Endodermal cell (in vitro differentiated cells): ENCODE data around the gene GRK4. TPM values are rescaled to one million over a fixed set of nuclear protein-coding genes. Genes with fewer than 3 reads are reported as not detected.
"Not testable (repeated sequence)": the region's sequence is repeated elsewhere in the genome, so short reads cannot be mapped to it uniquely, and the experiment has no call there.

Experiments used
- DNase-seq: peaks from one replicate; pipeline ENCODE4 v3.0.0-alpha.2; 2017
- H3K27ac ChIP-seq: 2 replicates; pipeline ENCODE4 v1.5.1; 2013; ENCODE audit warnings: mild to moderate bottlenecking, low read depth, low read length, moderate library complexity
- H3K27me3 ChIP-seq: 2 replicates; pipeline ENCODE4 v1.6.1; 2013; ENCODE audit warnings: mild to moderate bottlenecking, low read length, moderate library complexity; ENCODE audit not compliant: insufficient read depth, control insufficient read depth, poor library complexity, severe bottlenecking
- H3K36me3 ChIP-seq: 2 replicates; pipeline ENCODE4 v1.7.0; 2013; ENCODE audit warnings: mild to moderate bottlenecking, low read length, moderate library complexity; ENCODE audit not compliant: control insufficient read depth, insufficient read depth
- H3K4me1 ChIP-seq: one replicate; pipeline ENCODE4 v1.7.0; 2013; ENCODE audit warnings: low read length; ENCODE audit not compliant: control insufficient read depth, insufficient read depth
- H3K4me3 ChIP-seq: 2 replicates; pipeline ENCODE4 v1.5.1; 2013; ENCODE audit warnings: mild to moderate bottlenecking, low read length, moderate library complexity
- H3K9ac ChIP-seq: 2 replicates; pipeline ENCODE4 v1.6.1; 2013; ENCODE audit warnings: mild to moderate bottlenecking, low read length, moderate library complexity; ENCODE audit not compliant: poor library complexity, severe bottlenecking; ENCODE audit errors: extremely low read depth
- H3K9me3 ChIP-seq: 2 replicates; pipeline ENCODE4 v1.6.1; 2013; ENCODE audit warnings: mild to moderate bottlenecking, low read length, moderate library complexity; ENCODE audit not compliant: control insufficient read depth
- H3K27ac Mint-ChIP-seq: 2 replicates; pipeline ENCODE4 v1.8.0; 2020; ENCODE audit warnings: mixed read lengths
- H3K27me3 Mint-ChIP-seq: 2 replicates; pipeline ENCODE4 v1.8.0; 2021; ENCODE audit warnings: mild to moderate bottlenecking, mixed read lengths; ENCODE audit not compliant: insufficient read depth
- H3K36me3 Mint-ChIP-seq: 2 replicates; pipeline ENCODE4 v1.8.0; 2020; ENCODE audit warnings: low read depth, mixed read lengths
- H3K4me1 Mint-ChIP-seq: 2 replicates; pipeline ENCODE4 v1.8.0; 2020; ENCODE audit warnings: mixed read lengths
- H3K4me3 Mint-ChIP-seq: 2 replicates; pipeline ENCODE4 v1.8.0; 2020; ENCODE audit warnings: mild to moderate bottlenecking, moderate library complexity, mixed read lengths
- H3K9me3 Mint-ChIP-seq: 2 replicates; pipeline ENCODE4 v1.8.0; 2020; ENCODE audit warnings: mild to moderate bottlenecking, mixed read lengths
- WGBS, 2 experiments: methylation state at CpG; one replicate each; pipeline versions ENCODE4 v1.1.5 to v1.1.7; 2013; ENCODE audit warnings: missing lambda C conversion rate in 2 of 2, mixed read lengths in 1 of 2; ENCODE audit not compliant: insufficient coverage in 1 of 2, insufficient read length in 1 of 2; 5-methylcytosine and 5-hydroxymethylcytosine counted together
- total RNA-seq, 2 donors: library from RNA; stranded (reverse); fragmentation: NEBNext Ultra II Directional in 1 of 2; extraction: Animal tissue kit (Norgen Biotek cat#: 25700) in 1 of 2; gene quantifications; 2 replicates in 1 of 2; 3 replicates in 1 of 2; pipeline ENCODE4 v1.2.1, GENCODE V29; 2021
- TF ChIP-seq, protein P1 (sequence below): fragments of 200-600 bp; sonication (generic); conservative IDR thresholded peaks from 2 replicates; pipeline ENCODE4 v1.5.0; 2021; ENCODE audit warnings: antibody characterized with exemption, mild to moderate bottlenecking

Gene GRK4
- total RNA-seq, 2 donors from 2014 or later, result 2.8 to 4.2 TPM

- peaks cover 54% of the 10 kb centered on the region for H3K36me3 Mint-ChIP-seq
- H3K4me3 Mint-ChIP-seq, result no peak overlapping the region
- Histone ChIP-seq H3K4me3 (no peak overlapping the region), H3K27me3 (no peaks in the 10 kb centered on the region), H3K27ac (no peak overlapping the region), H3K9ac (no peak overlapping the region), H3K9me3 (no peaks in the 10 kb centered on the region), H3K4me1 (peaks cover 18% of the 10 kb centered on the region), H3K36me3 (peaks cover 52% of the 10 kb centered on the region)
- TF ChIP-seq, protein P1, sequence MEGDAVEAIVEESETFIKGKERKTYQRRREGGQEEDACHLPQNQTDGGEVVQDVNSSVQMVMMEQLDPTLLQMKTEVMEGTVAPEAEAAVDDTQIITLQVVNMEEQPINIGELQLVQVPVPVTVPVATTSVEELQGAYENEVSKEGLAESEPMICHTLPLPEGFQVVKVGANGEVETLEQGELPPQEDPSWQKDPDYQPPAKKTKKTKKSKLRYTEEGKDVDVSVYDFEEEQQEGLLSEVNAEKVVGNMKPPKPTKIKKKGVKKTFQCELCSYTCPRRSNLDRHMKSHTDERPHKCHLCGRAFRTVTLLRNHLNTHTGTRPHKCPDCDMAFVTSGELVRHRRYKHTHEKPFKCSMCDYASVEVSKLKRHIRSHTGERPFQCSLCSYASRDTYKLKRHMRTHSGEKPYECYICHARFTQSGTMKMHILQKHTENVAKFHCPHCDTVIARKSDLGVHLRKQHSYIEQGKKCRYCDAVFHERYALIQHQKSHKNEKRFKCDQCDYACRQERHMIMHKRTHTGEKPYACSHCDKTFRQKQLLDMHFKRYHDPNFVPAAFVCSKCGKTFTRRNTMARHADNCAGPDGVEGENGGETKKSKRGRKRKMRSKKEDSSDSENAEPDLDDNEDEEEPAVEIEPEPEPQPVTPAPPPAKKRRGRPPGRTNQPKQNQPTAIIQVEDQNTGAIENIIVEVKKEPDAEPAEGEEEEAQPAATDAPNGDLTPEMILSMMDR, result no peak
- H3K9me3 Mint-ChIP-seq, result no peaks in the 10 kb centered on the region
- H3K4me1 Mint-ChIP-seq, result peaks cover 26% of the 10 kb centered on the region
- WGBS, 2 experiments, result 90 to 91% methylated on average over 2 to 11 of the region's 12 CpGs
- no peaks in the 10 kb centered on the region for H3K27me3 Mint-ChIP-seq
- no peak overlapping the region for H3K27ac Mint-ChIP-seq
- DNase-seq, result no peak
Observed at GRCh38 chr4:2937986-2938385, 25.4 kb upstream of the GRK4 start.

DNA sequence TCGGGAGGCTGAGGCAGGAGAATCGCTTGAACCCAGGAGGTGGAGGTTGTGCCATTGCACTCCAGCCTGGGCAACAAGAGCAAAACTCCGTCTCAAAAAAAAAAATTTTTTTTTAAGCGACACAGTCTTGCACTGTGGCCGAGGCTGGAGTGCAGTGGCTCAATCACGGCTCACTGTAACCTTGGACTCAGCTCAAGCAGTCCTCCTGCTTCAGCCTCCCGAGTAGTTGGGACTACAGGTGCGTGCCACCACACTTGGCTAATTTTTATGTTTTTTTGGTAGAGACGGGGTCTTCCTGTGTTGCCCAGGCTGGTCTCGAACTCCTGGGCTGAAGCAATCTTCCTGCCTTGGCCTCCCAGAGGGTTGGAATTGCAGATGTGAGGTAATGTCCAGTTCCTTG, 25.0 kb upstream of the GRK4 start:
- not testable (repeated sequence) for H3K27ac Mint-ChIP-seq, H3K9me3 ChIP-seq, H3K27me3 ChIP-seq, H3K4me3 Mint-ChIP-seq, H3K9ac ChIP-seq, H3K4me3 ChIP-seq, H3K27ac ChIP-seq, H3K9me3 Mint-ChIP-seq, H3K27me3 Mint-ChIP-seq
- 94 to 96% methylated on average over 9 to 10 of the region's 10 CpGs for WGBS, 2 experiments
- DNase-seq, result peak; percentile 32
- peaks cover 23% of the 10 kb centered on the region for H3K4me1 Mint-ChIP-seq
- Histone ChIP-seq H3K36me3 (peaks cover 55% of the 10 kb centered on the region), H3K4me1 (peaks cover 18% of the 10 kb centered on the region)
- H3K36me3 Mint-ChIP-seq, result peaks cover 58% of the 10 kb centered on the region

GRCh38 chr4:2938906-2939305, 24.5 kb upstream of the GRK4 start:
- Histone ChIP-seq H3K36me3 (peaks cover 60% of the 10 kb centered on the region), H3K27ac (no peak overlapping the region)
- no peak overlapping the region for H3K4me3 Mint-ChIP-seq

More at GRCh38 chr4:2938906-2939305, 24.5 kb upstream of the GRK4 start:
- no peak for DNase-seq
- TF ChIP-seq, protein P1, result no peak
- 96% methylated on average over 13 to 14 of the region's 14 CpGs for WGBS, 2 experiments
- H3K4me1 Mint-ChIP-seq, result peaks cover 23% of the 10 kb centered on the region
- H3K4me3 ChIP-seq, result no peak overlapping the region
- peaks cover 18% of the 10 kb centered on the region for H3K4me1 ChIP-seq
- H3K9me3 Mint-ChIP-seq, result no peaks in the 10 kb centered on the region
- peaks cover 61% of the 10 kb centered on the region for H3K36me3 Mint-ChIP-seq
- no peaks in the 10 kb centered on the region for H3K9me3 ChIP-seq
- H3K27ac Mint-ChIP-seq, result no peak overlapping the region
- H3K27me3 Mint-ChIP-seq, result no peaks in the 10 kb centered on the region
- H3K27me3 ChIP-seq, result no peaks in the 10 kb centered on the region
- no peak overlapping the region for H3K9ac ChIP-seq
